IMR-90 (cell line): ENCODE results near the gene CLTCL1. TPM values are rescaled to one million over a fixed set of nuclear protein-coding genes. Genes with fewer than 3 reads are reported as not detected.

ENCODE experiments used
- ATAC-seq: fragments of 200-7000 bp; cut with Tn5 transposase; 2 replicates; pipeline ENCODE4 v1.9.1; 2020; ENCODE audit warnings: low read depth, mild to moderate bottlenecking, moderate library complexity
- BruUV-seq: library from RNA; stranded (reverse); fragments of 400-500 nt; replicated peaks from 2 replicates; lab custom pipeline; 2021; lab: Mats Ljungman, UMichigan
- CTCF ChIA-PET: fragments of 300-600 bp; formaldehyde crosslinking; extraction: SDS; loops from one replicate; lab custom pipeline; 2021; ENCODE audit warnings: antibody characterized with exemption; lab: Yijun Ruan, JAX
- POLR2A ChIA-PET: fragments of 300-600 bp; sonication (Branson Sonifier 250); formaldehyde crosslinking; loops from one replicate; lab custom pipeline; 2022; ENCODE audit warnings: antibody characterized with exemption; ENCODE audit not compliant: unreplicated experiment; lab: Charles Lee
- DNase-seq: peaks from one replicate; pipeline ENCODE4 v3.0.0; 2013
- H2AFZ ChIP-seq: replicated peaks from 2 replicates; pipeline ENCODE3; 2013; ENCODE audit warnings: low read length, mild to moderate bottlenecking; ENCODE audit not compliant: poor library complexity
- H2AK5ac ChIP-seq: 2 replicates; pipeline ENCODE4 v1.6.1; 2013; ENCODE audit warnings: low read depth, low read length, inconsistent platforms
- H2AK9ac ChIP-seq: replicated peaks from 2 replicates; pipeline ENCODE3; 2013; ENCODE audit warnings: mild to moderate bottlenecking, low read depth, low read length, moderate library complexity; ENCODE audit not compliant: poor library complexity
- H2BK120ac ChIP-seq: 2 replicates; pipeline ENCODE4 v1.6.1; 2013; ENCODE audit warnings: low read depth, low read length, inconsistent platforms
- H2BK15ac ChIP-seq: 3 replicates; pipeline ENCODE4 v1.6.1; 2013; ENCODE audit warnings: low read depth, low read length, inconsistent platforms
- H2BK20ac ChIP-seq: 2 replicates; pipeline ENCODE4 v1.6.1; 2013; ENCODE audit warnings: low read depth, mild to moderate bottlenecking, inconsistent platforms, low read length, moderate library complexity
- H2BK5ac ChIP-seq: 2 replicates; pipeline ENCODE4 v1.6.1; 2013; ENCODE audit warnings: mild to moderate bottlenecking, low read depth, low read length, inconsistent platforms; ENCODE audit not compliant: poor library complexity, severe bottlenecking
- H3K14ac ChIP-seq: replicated peaks from 2 replicates; pipeline ENCODE4 v1.6.1; 2013; ENCODE audit warnings: low read depth, low read length, inconsistent platforms
- H3K18ac ChIP-seq: 2 replicates; pipeline ENCODE4 v1.6.1; 2013; ENCODE audit warnings: low read depth, low read length, control low read depth
- H3K23ac ChIP-seq: 2 replicates; pipeline ENCODE4 v1.6.1; 2013; ENCODE audit warnings: low read depth, low read length, inconsistent platforms
- H3K27ac ChIP-seq: 2 replicates; pipeline ENCODE4 v1.5.1; 2013; ENCODE audit warnings: mild to moderate bottlenecking, control low read depth, low read length; ENCODE audit not compliant: insufficient read depth
- H3K27me3 ChIP-seq: 2 replicates; pipeline ENCODE4 v1.6.1; 2013; ENCODE audit warnings: low read length; ENCODE audit not compliant: control insufficient read depth, insufficient read depth
- H3K36me3 ChIP-seq: 2 replicates; pipeline ENCODE4 v1.6.1; 2013; ENCODE audit warnings: low read length, mixed read lengths; ENCODE audit not compliant: control insufficient read depth, insufficient read depth
- H3K4ac ChIP-seq: 2 replicates; pipeline ENCODE4 v1.6.1; 2013; ENCODE audit warnings: low read depth, low read length, inconsistent platforms
- H3K4me1 ChIP-seq: 2 replicates; pipeline ENCODE4 v1.6.1; 2013; ENCODE audit warnings: low read length, mixed read lengths; ENCODE audit not compliant: control insufficient read depth, insufficient read depth
- H3K4me2 ChIP-seq: 2 replicates; pipeline ENCODE4 v1.6.1; 2013; ENCODE audit warnings: low read depth, mild to moderate bottlenecking, control low read depth, low read length, moderate library complexity
- H3K4me3 ChIP-seq: 2 replicates; pipeline ENCODE4 v1.5.1; 2013; ENCODE audit warnings: low read depth, mild to moderate bottlenecking, control low read depth, low read length, moderate library complexity; ENCODE audit not compliant: insufficient read depth
- H3K56ac ChIP-seq: 2 replicates; pipeline ENCODE4 v1.6.1; 2013; ENCODE audit warnings: low read length, inconsistent platforms; ENCODE audit not compliant: insufficient read depth; ENCODE audit errors: extremely low read depth
- H3K79me1 ChIP-seq, 2 experiments: 2 replicates each; pipeline ENCODE4 v1.6.1; 2013; ENCODE audit warnings: low read length in 2 of 2, inconsistent platforms in 1 of 2, low read depth in 1 of 2
- H3K9ac ChIP-seq: 2 replicates; pipeline ENCODE4 v1.6.1; 2013; ENCODE audit warnings: low read depth, low read length, control low read depth
- H3K9me1 ChIP-seq: 2 replicates; pipeline ENCODE4 v1.6.1; 2013; ENCODE audit warnings: low read length, inconsistent platforms; ENCODE audit not compliant: insufficient read depth
- H3K9me3 ChIP-seq: 2 replicates; pipeline ENCODE4 v1.6.1; 2013; ENCODE audit warnings: low read length; ENCODE audit not compliant: control insufficient read depth, insufficient read depth
- H4K20me1 ChIP-seq: 2 replicates; pipeline ENCODE4 v1.6.1; 2013; ENCODE audit warnings: low read length, inconsistent platforms; ENCODE audit not compliant: insufficient read depth
- H4K5ac ChIP-seq: 2 replicates; pipeline ENCODE4 v1.6.1; 2013; ENCODE audit warnings: mild to moderate bottlenecking, low read depth, low read length, control low read depth
- H4K8ac ChIP-seq, 2 experiments: 2 replicates each; pipeline ENCODE4 v1.6.1; 2013; ENCODE audit warnings: low read depth in 2 of 2, low read length in 2 of 2, control low read depth in 1 of 2, inconsistent platforms in 1 of 2
- H4K91ac ChIP-seq: 2 replicates; pipeline ENCODE4 v1.6.1; 2013; ENCODE audit warnings: low read depth, low read length, inconsistent platforms; ENCODE audit not compliant: insufficient read depth
- BHLHE40 ChIP-seq: fragments of 150-350 bp; IDR thresholded peaks from 2 replicates; pipeline ENCODE4 v1.6.1; 2016; ENCODE audit warnings: mild to moderate bottlenecking, low read depth, low read length
- CEBPB ChIP-seq: IDR thresholded peaks from 2 replicates; pipeline ENCODE4 v1.6.1; 2012; ENCODE audit warnings: low read depth, low read length, improper control_type of control experiment
- CHD1 ChIP-seq: IDR thresholded peaks from 2 replicates; pipeline ENCODE4 v1.6.1; 2012; ENCODE audit warnings: low read depth, low read length, improper control_type of control experiment
- CTCF ChIP-seq: conservative IDR thresholded peaks from 2 replicates; pipeline ENCODE4 v1.5.1; 2012; ENCODE audit warnings: mild to moderate bottlenecking, low read depth, low read length, improper control_type of control experiment
- FOS ChIP-seq: fragments of 150-350 bp; IDR thresholded peaks from 2 replicates; pipeline ENCODE4 v1.6.1; 2016; ENCODE audit warnings: low read depth, low read length
- MAFK ChIP-seq: IDR thresholded peaks from 2 replicates; pipeline ENCODE4 v1.6.1; 2012; ENCODE audit warnings: low read depth, low read length, improper control_type of control experiment
- MAZ ChIP-seq: IDR thresholded peaks from 2 replicates; pipeline ENCODE4 v1.6.1; 2012; ENCODE audit warnings: low read depth, mild to moderate bottlenecking, low read length, improper control_type of control experiment, moderate library complexity, borderline replicate concordance
- NFE2L2 ChIP-seq: fragments of 150-350 bp; IDR thresholded peaks from 2 replicates; pipeline ENCODE4 v1.6.1; 2016; ENCODE audit warnings: low read depth, mild to moderate bottlenecking, low read length
- POLR2A ChIP-seq: IDR thresholded peaks from 2 replicates; pipeline ENCODE4 v1.6.1; 2012; ENCODE audit warnings: mild to moderate bottlenecking, low read depth, low read length
- RAD21 ChIP-seq: IDR thresholded peaks from 2 replicates; pipeline ENCODE4 v1.6.1; 2012; ENCODE audit warnings: low read length, improper control_type of control experiment
- RCOR1 ChIP-seq: IDR thresholded peaks from 2 replicates; pipeline ENCODE4 v1.6.1; 2012; ENCODE audit warnings: mild to moderate bottlenecking, low read length, improper control_type of control experiment; ENCODE audit not compliant: insufficient replicate concordance
- SMC3 ChIP-seq: fragments of 150-350 bp; IDR thresholded peaks from 2 replicates; pipeline ENCODE4 v1.6.1; 2016; ENCODE audit warnings: low read depth, mild to moderate bottlenecking, antibody characterized with exemption, low read length, moderate library complexity
- whole genome bisulfite sequencing, 2 experiments: methylation state at CpG; one replicate each; pipeline versions ENCODE4 v1.1.5 to v1.1.7; 2013; ENCODE audit warnings: missing lambda C conversion rate in 2 of 2; ENCODE audit not compliant: insufficient read length in 1 of 2; ENCODE audit errors: extremely low coverage in 2 of 2; 5-methylcytosine and 5-hydroxymethylcytosine counted together
- dilution Hi-C: fragments of 300-500 bp; cut with HindIII; formaldehyde crosslinking; loops from one replicate; pipeline ENCODE4 v1.14.3; 2018; ENCODE audit warnings: low sequenced_read_pairs; ENCODE audit not compliant: unreplicated experiment
- in situ Hi-C: fragments of 300-500 bp; cut with MboI; formaldehyde crosslinking; loops from 3 replicates; pipeline ENCODE4 v1.14.3; 2019; ENCODE audit warnings: low sequenced_read_pairs, inconsistent platforms, mixed read lengths
- intact Hi-C: fragments of 100-400 bp; cut with micrococcal nuclease; formaldehyde crosslinking; loops from 2 replicates; pipeline ENCODE4 v1.10.0; 2022
- polyA plus RNA-seq, 3 experiments: library from polyadenylated mRNA; depleted of rRNA; stranded (reverse); fragments of >200 nt; gene quantifications; 2 replicates each; pipeline ENCODE4 v1.2.3, GENCODE V29; 2012; ENCODE audit warnings: low replicate concordance in 1 of 3
- total RNA-seq: library from RNA; depleted of rRNA; stranded (reverse); fragments of >200 nt; gene quantifications from 2 replicates; pipeline ENCODE4 v1.2.3, GENCODE V29; 2012

The CLTCL1 gene
- total and polyA plus RNA-seq, 2 of the 4 experiments (the other 2 are of a cell fraction) = 6.2 to 8.1 TPM

GRCh38 chr22:19304547-19304946 lies 13.0 kb upstream of the CLTCL1 start:
- Histone ChIP-seq H3K9ac (no peak overlapping the region), H3K4me3 (no peak overlapping the region), H2BK120ac (no peak overlapping the region), H2AK9ac (no peak overlapping the region), H3K9me1 (no peaks in the 10 kb centered on the region), H3K18ac (no peak overlapping the region), H2AFZ (no peak overlapping the region), H2BK20ac (no peak overlapping the region), H3K56ac (no peak overlapping the region), H3K27me3 (no peaks in the 10 kb centered on the region; the same call in 1 of the 2 replicates), H3K27ac (no peak overlapping the region), H3K36me3 (no peaks in the 10 kb centered on the region), H2BK15ac (no peak overlapping the region), H3K23ac (no peak overlapping the region), H3K4me1 (no peaks in the 10 kb centered on the region), H3K14ac (no peak overlapping the region), H4K5ac (no peak overlapping the region), H2AK5ac (no peak overlapping the region), H4K20me1 (no peaks in the 10 kb centered on the region), H4K8ac (no peak overlapping the region), H3K9me3 (no peaks in the 10 kb centered on the region), H2BK5ac (no peak overlapping the region), H3K4me2 (no peak overlapping the region), H4K91ac (no peak overlapping the region), H3K4ac (no peak overlapping the region), H3K79me1 (no peaks in the 10 kb centered on the region)
- in situ Hi-C loops (no loop called here), dilution Hi-C loops (no loop called here), intact Hi-C loops (no loop called here)
- ATAC-seq (no peak), DNase-seq (no peak)
- POLR2A ChIA-PET = no interaction called here
- no TSS peak for BruUV-seq
- TF ChIP-seq POLR2A (no peak), CTCF (no peak), MAZ (no peak), SMC3 (no peak), BHLHE40 (no peak), CHD1 (no peak), FOS (no peak), MAFK (no peak), NFE2L2 (no peak), RAD21 (no peak), CEBPB (no peak), RCOR1 (no peak)
- CTCF ChIA-PET = interaction anchor here (1.4 kb wide), 1 partner anchor 325 kb away, joined by 3 read pairs; no protein-coding TSS in a partner anchor
- no CpG with 5 or more reads among the region's 5 CpGs for WGBS, 2 experiments
